Caco-2 (cell line): ENCODE measurements around the gene C4orf50. TPM values are rescaled to one million over a fixed set of nuclear protein-coding genes. Genes with fewer than 3 reads are reported as not detected.

ENCODE experiments used
- BruUV-seq: library from RNA; stranded (reverse); fragments of 400-500 nt; replicated peaks from 2 replicates; lab custom pipeline; 2021; lab: Mats Ljungman, UMichigan
- CTCF ChIA-PET: fragments of 300-600 bp; sonication (Branson Sonifier 250); formaldehyde crosslinking; loops from one replicate; lab custom pipeline; 2022; ENCODE audit warnings: antibody characterized with exemption; lab: Charles Lee
- POLR2A ChIA-PET: fragments of 300-600 bp; sonication (Branson Sonifier 250); formaldehyde crosslinking; loops from one replicate; lab custom pipeline; 2022; ENCODE audit warnings: antibody characterized with exemption; lab: Charles Lee
- DNase-seq, 2 experiments: peaks; one replicate each; pipeline versions ENCODE4 v3.0.0 to v3.0.0-alpha.2; 2020 to 2022
- H3K27me3 ChIP-seq: replicated peaks from 2 replicates; pipeline ENCODE4 v1.6.0; 2011; ENCODE audit warnings: low read length; ENCODE audit not compliant: control insufficient read depth, insufficient read depth
- H3K36me3 ChIP-seq: 2 replicates; pipeline ENCODE4 v1.5.1; 2011; ENCODE audit warnings: low read length; ENCODE audit not compliant: control insufficient read depth, insufficient read depth
- H3K4me1 ChIP-seq: fragments of 250-450 bp; sonication (Bioruptor Pico); 2 replicates; pipeline ENCODE4 v1.5.1; 2020; ENCODE audit warnings: mild to moderate bottlenecking
- H3K4me3 ChIP-seq: 2 replicates; pipeline ENCODE4 v1.5.1; 2011; ENCODE audit warnings: low read depth, mild to moderate bottlenecking, control low read depth, low read length
- H3K9me3 ChIP-seq: fragments of 250-450 bp; sonication (Bioruptor Pico); 2 replicates; pipeline ENCODE4 v1.5.1; 2020; ENCODE audit warnings: mild to moderate bottlenecking, moderate library complexity
- H3K27ac Mint-ChIP-seq: one replicate; pipeline ENCODE4 v1.8.0; 2022; ENCODE audit warnings: mixed read lengths; ENCODE audit not compliant: unreplicated experiment
- H3K27me3 Mint-ChIP-seq: one replicate; pipeline ENCODE4 v1.8.0; 2022; ENCODE audit warnings: mixed read lengths; ENCODE audit not compliant: insufficient read depth, unreplicated experiment
- H3K36me3 Mint-ChIP-seq: one replicate; pipeline ENCODE4 v1.8.0; 2022; ENCODE audit warnings: mild to moderate bottlenecking, mixed read lengths; ENCODE audit not compliant: insufficient read depth, unreplicated experiment
- H3K4me1 Mint-ChIP-seq: one replicate; pipeline ENCODE4 v1.8.0; 2022; ENCODE audit warnings: low read depth, mixed read lengths; ENCODE audit not compliant: unreplicated experiment
- H3K4me3 Mint-ChIP-seq: one replicate; pipeline ENCODE4 v1.8.0; 2022; ENCODE audit warnings: mild to moderate bottlenecking, moderate library complexity, mixed read lengths; ENCODE audit not compliant: unreplicated experiment
- H3K9me3 Mint-ChIP-seq: one replicate; pipeline ENCODE4 v1.8.0; 2022; ENCODE audit warnings: mixed read lengths; ENCODE audit not compliant: unreplicated experiment
- CTCF ChIP-seq, 2 experiments: fragments of 200-600 bp in 1 of 2; IDR thresholded peaks; 1 replicate in 1 of 2; 2 replicates in 1 of 2; pipeline versions ENCODE4 v1.5.1 to v1.8.0; 2011 to 2022; ENCODE audit warnings: antibody characterized with exemption in 1 of 2, control low read depth in 1 of 2, inconsistent platforms in 1 of 2, low read depth in 1 of 2, low read length in 1 of 2, mild to moderate bottlenecking in 1 of 2, moderate library complexity in 1 of 2; ENCODE audit not compliant: insufficient read depth in 1 of 2, severe bottlenecking in 1 of 2, unreplicated experiment in 1 of 2
- intact Hi-C: fragments of 100-400 bp; cut with micrococcal nuclease; formaldehyde crosslinking; loops from one replicate; pipeline ENCODE4 v1.10.0; 2022; ENCODE audit not compliant: unreplicated experiment
- total RNA-seq: library from RNA; stranded (reverse); gene quantifications from 2 replicates; pipeline ENCODE4 v1.2.3, GENCODE V29; 2022

Gene C4orf50
- total RNA-seq, 1 experiment from 2014 or later: not detected

- Mint-ChIP-seq H3K9me3 (no peaks in the 10 kb centered on the region), H3K27ac (no peak overlapping the region), H3K36me3 (no peaks in the 10 kb centered on the region), H3K4me1 (no peaks in the 10 kb centered on the region), H3K4me3 (no peak overlapping the region), H3K27me3 (peaks cover 4% of the 10 kb centered on the region)
- Histone ChIP-seq H3K4me1 (no peaks in the 10 kb centered on the region), H3K4me3 (no peak overlapping the region), H3K9me3 (no peaks in the 10 kb centered on the region), H3K27me3 (no peaks in the 10 kb centered on the region), H3K36me3 (no peaks in the 10 kb centered on the region)
- BruUV-seq: no TSS peak
- POLR2A ChIA-PET: no interaction called here
- intact Hi-C loops: no loop called here
- no peak for DNase-seq
- TF ChIP-seq CTCF (IDR thresholded peaks at IDR 0.05; ENCODE audit: insufficient read depth in 1 of 2, low read depth in 1 of 2, low read length in 1 of 2, severe bottlenecking in 1 of 2, unreplicated experiment in 1 of 2): no peak
- CTCF ChIA-PET: interaction anchor here (1.1 kb wide), 1 partner anchor 22 kb away, joined by 3 read pairs; no protein-coding TSS in a partner anchor
These were observed 41.8 kb downstream of the C4orf50 start for GRCh38 chr4:5976431-5976830.

GRCh38 chr4:5974321-5974720, 43.9 kb downstream of the C4orf50 start:
- H3K27me3 Mint-ChIP-seq: peaks cover 13% of the 10 kb centered on the region
- no peak for DNase-seq
- H3K36me3 Mint-ChIP-seq: no peaks in the 10 kb centered on the region
- no TSS peak for BruUV-seq
- no peak overlapping the region for H3K4me3 ChIP-seq
- no peaks in the 10 kb centered on the region for H3K9me3 ChIP-seq
- no peak overlapping the region for H3K4me3 Mint-ChIP-seq
- no peaks in the 10 kb centered on the region for H3K4me1 ChIP-seq
- CTCF ChIA-PET: no interaction called here
- intact Hi-C loops: no loop called here
- no peaks in the 10 kb centered on the region for H3K36me3 ChIP-seq
- TF ChIP-seq CTCF (IDR thresholded peaks at IDR 0.05; ENCODE audit: insufficient read depth in 1 of 2, low read depth in 1 of 2, low read length in 1 of 2, severe bottlenecking in 1 of 2, unreplicated experiment in 1 of 2): no peak
- no peak overlapping the region for H3K27ac Mint-ChIP-seq
- no peaks in the 10 kb centered on the region for H3K4me1 Mint-ChIP-seq
- no peaks in the 10 kb centered on the region for H3K27me3 ChIP-seq
- no peaks in the 10 kb centered on the region for H3K9me3 Mint-ChIP-seq
- POLR2A ChIA-PET: no interaction called here

- no peaks in the 10 kb centered on the region for H3K9me3 ChIP-seq
- no peaks in the 10 kb centered on the region for H3K4me1 ChIP-seq
- H3K36me3 ChIP-seq: no peaks in the 10 kb centered on the region
- Mint-ChIP-seq H3K4me3 (no peak overlapping the region), H3K4me1 (no peaks in the 10 kb centered on the region), H3K9me3 (no peaks in the 10 kb centered on the region), H3K27ac (no peak overlapping the region), H3K27me3 (peaks cover 17% of the 10 kb centered on the region), H3K36me3 (no peaks in the 10 kb centered on the region)
- H3K4me3 ChIP-seq: no peak overlapping the region
- DNase-seq: no peak
- ChIA-PET POLR2A (no interaction called here), CTCF (no interaction called here)
- intact Hi-C loops: no loop called here
- H3K27me3 ChIP-seq: no peaks in the 10 kb centered on the region
- no TSS peak for BruUV-seq
- no peak for TF ChIP-seq CTCF (IDR thresholded peaks at IDR 0.05; ENCODE audit: insufficient read depth in 1 of 2, low read depth in 1 of 2, low read length in 1 of 2, severe bottlenecking in 1 of 2, unreplicated experiment in 1 of 2)
These were observed 44.6 kb downstream of the C4orf50 start for GRCh38 chr4:5973486-5974220.
